Natural killer cell (primary cell): Measurements from ENCODE around the gene MAGEA12. TPM values are rescaled to one million over a fixed set of nuclear protein-coding genes. Genes with fewer than 3 reads are reported as not detected.
"Not testable (repeated sequence)": the region's sequence is repeated elsewhere in the genome, so short reads cannot be mapped to it uniquely, and the experiment has no call there.

Experiments used
- ATAC-seq, 3 donors: fragments of 150-1000 bp in 2 of 3; fragments of 200-7000 bp in 1 of 3; cut with Tn5 transposase; 1 replicate in 1 of 3; 2 replicates in 2 of 3; pipeline ENCODE4 v1.10.0; 2021; ENCODE audit warnings: mild to moderate bottlenecking in 2 of 3, moderate library complexity in 2 of 3
- DNase-seq, 2 donors: peaks; one replicate each; pipeline versions ENCODE4 v3.0.0 to v3.0.0-alpha.2; 2013 to 2021; ENCODE audit warnings: mixed read lengths in 1 of 2
- H3K27ac ChIP-seq: one replicate; pipeline ENCODE4 v1.5.1; 2013; ENCODE audit warnings: mild to moderate bottlenecking, low read length
- H3K27me3 ChIP-seq: one replicate; pipeline ENCODE4 v1.6.1; 2013; ENCODE audit warnings: low read length; ENCODE audit not compliant: control insufficient read depth, insufficient read depth
- H3K36me3 ChIP-seq: one replicate; pipeline ENCODE4 v1.6.1; 2013; ENCODE audit warnings: low read length; ENCODE audit not compliant: control insufficient read depth, insufficient read depth
- H3K4me1 ChIP-seq: one replicate; pipeline ENCODE4 v1.6.1; 2013; ENCODE audit warnings: low read length; ENCODE audit not compliant: control insufficient read depth, insufficient read depth
- H3K4me3 ChIP-seq: one replicate; pipeline ENCODE4 v1.5.1; 2013; ENCODE audit warnings: low read length
- H3K9me3 ChIP-seq: one replicate; pipeline ENCODE4 v1.6.1; 2013; ENCODE audit warnings: low read length; ENCODE audit not compliant: control insufficient read depth, insufficient read depth
- H3K27ac Mint-ChIP-seq, 2 donors: one replicate each; pipeline ENCODE4 v1.8.0; 2022; ENCODE audit warnings: mild to moderate bottlenecking in 2 of 2, mixed read lengths in 2 of 2, moderate library complexity in 1 of 2
- H3K27me3 Mint-ChIP-seq, 2 donors: one replicate each; pipeline ENCODE4 v1.8.0; 2022; ENCODE audit warnings: low read depth in 2 of 2, mixed read lengths in 2 of 2
- H3K36me3 Mint-ChIP-seq: one replicate; pipeline ENCODE4 v1.8.0; 2022; ENCODE audit warnings: mixed read lengths
- H3K4me1 Mint-ChIP-seq, 2 donors: one replicate each; pipeline ENCODE4 v1.8.0; 2022; ENCODE audit warnings: mixed read lengths in 2 of 2
- H3K4me3 Mint-ChIP-seq: one replicate; pipeline ENCODE4 v1.8.0; 2022; ENCODE audit warnings: mild to moderate bottlenecking, moderate library complexity, mixed read lengths
- H3K9me3 Mint-ChIP-seq, 2 donors: one replicate each; pipeline ENCODE4 v1.8.0; 2022; ENCODE audit warnings: mixed read lengths in 2 of 2
- CTCF ChIP-seq: fragments of 200-600 bp; IDR thresholded peaks from one replicate; pipeline ENCODE4 v1.8.0; 2022; ENCODE audit warnings: antibody characterized with exemption
- WGBS: methylation state at CpG from one replicate; pipeline ENCODE4 v1.1.7; 2013; ENCODE audit warnings: missing lambda C conversion rate; ENCODE audit not compliant: insufficient coverage; 5-methylcytosine and 5-hydroxymethylcytosine counted together
- intact Hi-C: fragments of 100-400 bp; cut with micrococcal nuclease; formaldehyde crosslinking; loops from one replicate; pipeline ENCODE4 v1.14.2; 2022
- total RNA-seq, 4 donors: library from RNA; stranded (reverse); fragments of 120-200 nt in 1 of 4; gene quantifications; one replicate each; pipeline versions ENCODE4 v1.2.3 to v1.2.4, GENCODE V29; 2013 to 2022

MAGEA12 gene
- not detected for total RNA-seq
- total RNA-seq (2013) = not detected

GRCh38 chrX:152733261-152733975 is at the start of gene MAGEA12, which contains the start of gene CSAG1:
MAGEA12 (plus strand) TSS chrX:152733757; CDS start chrX:152736162, 2,405 bp downstream.
CSAG1 (minus strand) TSS chrX:152733721; CDS start chrX:152732460, 1,261 bp downstream.
- no peaks in the 10 kb centered on the region for H3K9me3 Mint-ChIP-seq
- H3K4me3 ChIP-seq = no peak within 1 kb of the TSS
- intact Hi-C loops = no loop called here
- no peaks in the 10 kb centered on the region for H3K9me3 ChIP-seq
- no peaks in the 10 kb centered on the region for H3K4me1 ChIP-seq
- no peaks in the 10 kb centered on the region for H3K27me3 ChIP-seq
- H3K36me3 Mint-ChIP-seq = no peaks in the 10 kb centered on the region
- TF ChIP-seq CTCF = no peak
- H3K36me3 ChIP-seq = no peaks in the 10 kb centered on the region
- no peak within 1 kb of the TSS for H3K27ac Mint-ChIP-seq
- 91% methylated on average over 4 of the region's 21 CpGs for WGBS
- no peak for DNase-seq
- no peak within 1 kb of the TSS for H3K27ac ChIP-seq
- H3K27me3 Mint-ChIP-seq = peaks cover 0 to 36% of the 10 kb centered on the region in 2 donors
- ATAC-seq = no peak
- H3K4me3 Mint-ChIP-seq = no peak within 1 kb of the TSS
- H3K4me1 Mint-ChIP-seq = no peaks in the 10 kb centered on the region

GRCh38 chrX:152697952-152698931 is 35.3 kb upstream of the MAGEA12 start, which contains the start of gene MAGEA3:
MAGEA3 (plus strand) TSS chrX:152698794; CDS start chrX:152700833, 2,039 bp downstream.
- DNase-seq, H3K27ac Mint-ChIP-seq, H3K9me3 ChIP-seq, H3K27me3 Mint-ChIP-seq, H3K4me3 ChIP-seq, ATAC-seq, H3K4me1 ChIP-seq, H3K36me3 ChIP-seq, H3K36me3 Mint-ChIP-seq, intact Hi-C loops, H3K27ac ChIP-seq, H3K9me3 Mint-ChIP-seq, H3K27me3 ChIP-seq, H3K4me3 Mint-ChIP-seq, H3K4me1 Mint-ChIP-seq: not testable (repeated sequence)
- no CpG with 5 or more reads among the region's 34 CpGs for WGBS

GRCh38 chrX:152700390-152700789 is 33.2 kb upstream of the MAGEA12 start:
- H3K27me3 Mint-ChIP-seq, H3K4me3 ChIP-seq, H3K27me3 ChIP-seq, H3K27ac Mint-ChIP-seq, H3K4me1 ChIP-seq, H3K9me3 ChIP-seq, H3K9me3 Mint-ChIP-seq, H3K4me1 Mint-ChIP-seq, H3K4me3 Mint-ChIP-seq, ATAC-seq, H3K27ac ChIP-seq, intact Hi-C loops, DNase-seq, H3K36me3 ChIP-seq, H3K36me3 Mint-ChIP-seq: not testable (repeated sequence)
- WGBS = 100% methylated on average over 3 of the region's 5 CpGs

- H3K27me3 Mint-ChIP-seq, H3K4me1 ChIP-seq, H3K4me3 ChIP-seq, H3K27ac Mint-ChIP-seq, H3K36me3 Mint-ChIP-seq, DNase-seq, H3K4me1 Mint-ChIP-seq, H3K4me3 Mint-ChIP-seq, H3K27ac ChIP-seq, intact Hi-C loops, H3K9me3 ChIP-seq, H3K27me3 ChIP-seq, H3K36me3 ChIP-seq, H3K9me3 Mint-ChIP-seq, ATAC-seq: not testable (repeated sequence)
- WGBS = 86% methylated on average over 2 of the region's 7 CpGs
Measured at GRCh38 chrX:152706500-152706899, 27.1 kb upstream of the MAGEA12 start.

GRCh38 chrX:152709173-152709572 is 24.4 kb upstream of the MAGEA12 start, which contains the start of gene CSAG2:
CSAG2 (minus strand) TSS chrX:152709273; CDS start chrX:152709112, 161 bp downstream.
- DNase-seq, intact Hi-C loops, H3K27ac ChIP-seq, H3K4me3 Mint-ChIP-seq, ATAC-seq, H3K4me1 Mint-ChIP-seq, H3K36me3 Mint-ChIP-seq, H3K27me3 ChIP-seq, H3K27ac Mint-ChIP-seq, H3K9me3 Mint-ChIP-seq, H3K4me1 ChIP-seq, H3K36me3 ChIP-seq, H3K4me3 ChIP-seq, H3K27me3 Mint-ChIP-seq, H3K9me3 ChIP-seq: not testable (repeated sequence)
- no CpG with 5 or more reads among the region's 2 CpGs for WGBS

- H3K27me3 ChIP-seq, H3K27ac Mint-ChIP-seq, H3K4me3 Mint-ChIP-seq, H3K4me1 ChIP-seq, H3K9me3 Mint-ChIP-seq, intact Hi-C loops, H3K27me3 Mint-ChIP-seq, H3K4me3 ChIP-seq, H3K36me3 Mint-ChIP-seq, H3K9me3 ChIP-seq, H3K27ac ChIP-seq, DNase-seq, ATAC-seq, H3K4me1 Mint-ChIP-seq, H3K36me3 ChIP-seq: not testable (repeated sequence)
- no CpG with 5 or more reads among the region's 5 CpGs for WGBS
Measured at GRCh38 chrX:152713195-152713594, 20.4 kb upstream of the MAGEA12 start.
